A673 (cell line): Measurements from ENCODE around the gene MSH3.

ENCODE experiments used
- CTCF ChIP-seq: fragments of 300-800, 200-600 bp; sonication (generic); conservative IDR thresholded peaks from 2 replicates; pipeline ENCODE4 v1.5.1; 2017; ENCODE audit warnings: low read depth, mild to moderate bottlenecking, antibody characterized with exemption, low read length, moderate library complexity, mixed read lengths
- EZH2 ChIP-seq: fragments of 200-600 bp; sonication (generic); IDR thresholded peaks from 2 replicates; pipeline ENCODE4 v1.6.1; 2017; ENCODE audit warnings: borderline replicate concordance, low read depth, mild to moderate bottlenecking, mixed read lengths, antibody characterized with exemption, low read length; ENCODE audit not compliant: poor library complexity, severe bottlenecking

GRCh38 chr5:80701597-80701996, 47.1 kb downstream of the MSH3 start:
- no peak for TF ChIP-seq CTCF
- no peak for TF ChIP-seq EZH2
